Loucy (cell line): ENCODE measurements around the gene NUDT3.

ENCODE experiments used
- CTCF ChIP-seq: fragments of 200-600 bp; sonication (generic); conservative IDR thresholded peaks from 2 replicates; pipeline ENCODE4 v1.5.1; 2014; ENCODE audit warnings: mild to moderate bottlenecking, antibody characterized with exemption, low read length
- EZH2phosphoT487 ChIP-seq: fragments of 200-600 bp; IDR thresholded peaks from 2 replicates; pipeline ENCODE4 v1.6.1; 2018; ENCODE audit warnings: antibody characterized with exemption, mild to moderate bottlenecking, moderate library complexity, borderline replicate concordance

GRCh38 chr6:34384321-34385153 is 7.9 kb downstream of the NUDT3 start:
- no peak for TF ChIP-seq CTCF
- TF ChIP-seq EZH2phosphoT487: no peak
